ENCODE measurements around the gene SCART1.
"Not testable (repeated sequence)": the region's sequence is repeated elsewhere in the genome, so short reads cannot be mapped to it uniquely, and the experiment has no call there.

SCART1 gene

GRCh38 chr10:133509700-133510099 lies 56.0 kb downstream of the SCART1 start:
- no peak overlapping the region for H3K4me3 ChIP-seq (ENCODE audit: low read length)
- DNase-seq (ENCODE audit: low read depth): no peak
- TF ChIP-seq CTCF (conservative IDR thresholded peaks at IDR 0.05; ENCODE audit: low read depth, low read length): no peak

GRCh38 chr10:133511408-133511807 lies 57.7 kb downstream of the SCART1 start:
- DNase-seq (ENCODE audit: low read depth): no peak
- no peak overlapping the region for H3K4me3 ChIP-seq (ENCODE audit: low read length)
- no peak for TF ChIP-seq CTCF (conservative IDR thresholded peaks at IDR 0.05; ENCODE audit: low read depth, low read length)

- DNase-seq (ENCODE audit: low read depth): no peak
- TF ChIP-seq CTCF (conservative IDR thresholded peaks at IDR 0.05; ENCODE audit: low read depth, low read length): no peak
- H3K4me3 ChIP-seq (ENCODE audit: low read length): no peak overlapping the region
Observed at GRCh38 chr10:133511907-133512528, 58.3 kb downstream of the SCART1 start.

GRCh38 chr10:133515471-133515870 lies 61.7 kb downstream of the SCART1 start:
- TF ChIP-seq CTCF (conservative IDR thresholded peaks at IDR 0.05; ENCODE audit: low read depth, low read length): no peak
- no peak for DNase-seq (ENCODE audit: low read depth)

GRCh38 chr10:133516057-133516456 lies 62.3 kb downstream of the SCART1 start:
- DNase-seq (ENCODE audit: low read depth): no peak
- H3K4me3 ChIP-seq (ENCODE audit: low read length): no peak overlapping the region
- TF ChIP-seq CTCF (conservative IDR thresholded peaks at IDR 0.05; ENCODE audit: low read depth, low read length): no peak

More at GRCh38 chr10:133515471-133515870, 61.7 kb downstream of the SCART1 start:
- no peak overlapping the region for H3K4me3 ChIP-seq (ENCODE audit: low read length)

- H3K4me3 ChIP-seq (ENCODE audit: low read length); DNase-seq (ENCODE audit: low read depth): not testable (repeated sequence)
Observed at GRCh38 chr10:133518517-133518916, 64.8 kb downstream of the SCART1 start.

All from retinal pigment epithelial cell (primary cell).